ENCODE measurements around the gene BUB1B. TPM values are rescaled to one million over a fixed set of nuclear protein-coding genes. Genes with fewer than 3 reads are reported as not detected.
A peak's percentile ranks its signal among the peaks of the same experiment; 100 is the strongest.
"Not testable (repeated sequence)": the region's sequence is repeated elsewhere in the genome, so short reads cannot be mapped to it uniquely, and the experiment has no call there.

BUB1B gene
- total RNA-seq, 1 experiment from 2014 or later = 83.2 TPM

DNA sequence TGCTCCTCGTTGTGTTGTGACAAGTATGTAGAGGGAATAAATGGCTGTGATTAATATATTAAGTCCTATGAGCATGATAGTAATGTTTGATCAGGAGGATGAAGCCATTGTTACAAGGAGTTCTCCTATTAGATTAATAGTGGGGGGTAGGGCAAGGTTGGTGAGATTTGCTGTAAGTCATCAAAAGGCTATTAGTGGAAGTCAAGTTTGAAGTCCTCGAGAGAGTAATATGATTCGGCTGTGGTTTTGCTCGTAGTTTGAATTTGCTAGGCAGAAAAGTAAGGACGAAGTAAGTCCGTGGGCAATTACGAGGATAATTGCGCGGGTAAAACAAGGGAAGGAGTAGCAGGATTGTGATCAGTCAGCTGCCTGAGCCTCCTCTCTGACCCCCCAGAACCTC, 26.0 kb upstream of the BUB1B start:
- Histone ChIP-seq H3K4ac (ENCODE audit: low read depth, low read length) (no peak overlapping the region), H3K9me3 (ENCODE audit: control insufficient read depth, low read depth, low read length) (no peaks in the 10 kb centered on the region), H2AK5ac (ENCODE audit: insufficient read length, low read length) (no peak overlapping the region), H4K5ac (ENCODE audit: insufficient read length, low read depth, low read length) (no peak overlapping the region), H3K18ac (ENCODE audit: insufficient read length, low read depth, low read length) (no peak overlapping the region), H2AFZ (ENCODE audit: low read length) (no peak overlapping the region), H4K20me1 (ENCODE audit: control insufficient read depth, insufficient read depth, insufficient read length) (no peaks in the 10 kb centered on the region), H3K14ac (ENCODE audit: insufficient read depth, low read length) (no peak overlapping the region), H2BK120ac (ENCODE audit: low read depth, low read length, poor library complexity, severe bottlenecking) (no peak overlapping the region), H2BK20ac (ENCODE audit: low read depth, low read length, poor library complexity, severe bottlenecking) (no peak overlapping the region), H3K23ac (ENCODE audit: insufficient read length, low read depth, low read length) (no peak overlapping the region), H3K4me2 (ENCODE audit: insufficient read depth, insufficient read length, low read length) (no peak overlapping the region), H4K91ac (ENCODE audit: insufficient read length, low read depth, low read length) (no peak overlapping the region), H2BK12ac (ENCODE audit: insufficient read length, low read depth, low read length) (no peak overlapping the region), H3K23me2 (ENCODE audit: insufficient read length, low read depth, low read length, poor library complexity, severe bottlenecking) (no peaks in the 10 kb centered on the region), H3K56ac (ENCODE audit: insufficient read length, low read depth, low read length) (no peak overlapping the region), H3T11ph (ENCODE audit: low read length) (no peak overlapping the region), H3K9ac (ENCODE audit: extremely low read depth, insufficient read length, low read length) (no peak overlapping the region), H3K27ac (ENCODE audit: insufficient read length, low read depth, low read length) (no peak overlapping the region), H3K4me1 (ENCODE audit: insufficient read depth, low read length) (no peaks in the 10 kb centered on the region), H4K8ac (replicated peaks; ENCODE audit: insufficient read length, low read depth, low read length) (no peak overlapping the region), H3K79me1 (ENCODE audit: insufficient read depth, low read depth, low read length, poor library complexity, severe bottlenecking) (no peaks in the 10 kb centered on the region), H3K79me2 (ENCODE audit: insufficient read depth, low read length) (no peaks in the 10 kb centered on the region), H2BK15ac (ENCODE audit: low read depth, low read length) (no peak overlapping the region), H3K27me3 (ENCODE audit: insufficient read depth, low read length) (no peaks in the 10 kb centered on the region), H2BK5ac (ENCODE audit: insufficient read length, low read length) (no peak overlapping the region)
- DNase-seq = no peak
- H3K27me3 Mint-ChIP-seq (ENCODE audit: low read depth) = no peaks in the 10 kb centered on the region
- H3K9me3 Mint-ChIP-seq = no peaks in the 10 kb centered on the region; a peak in 1 of 5 replicates
- H3K36me3 Mint-ChIP-seq (ENCODE audit: insufficient read depth in 1 of 3, low read depth in 3 of 3) = no peaks in the 10 kb centered on the region
- no CpG with 5 or more reads among the region's 9 CpGs for WGBS (ENCODE audit: extremely low coverage, insufficient read length, low lambda C conversion rate)
- no peak overlapping the region for H3K27ac Mint-ChIP-seq
- no peak overlapping the region for H3K4me3 Mint-ChIP-seq
- no peak for TF ChIP-seq CTCF (conservative IDR thresholded peaks at IDR 0.05)
- H3K4me1 Mint-ChIP-seq = peaks cover 8 to 10% of the 10 kb centered on the region in 2 experiments; a peak in 3 of 4 replicates

DNA sequence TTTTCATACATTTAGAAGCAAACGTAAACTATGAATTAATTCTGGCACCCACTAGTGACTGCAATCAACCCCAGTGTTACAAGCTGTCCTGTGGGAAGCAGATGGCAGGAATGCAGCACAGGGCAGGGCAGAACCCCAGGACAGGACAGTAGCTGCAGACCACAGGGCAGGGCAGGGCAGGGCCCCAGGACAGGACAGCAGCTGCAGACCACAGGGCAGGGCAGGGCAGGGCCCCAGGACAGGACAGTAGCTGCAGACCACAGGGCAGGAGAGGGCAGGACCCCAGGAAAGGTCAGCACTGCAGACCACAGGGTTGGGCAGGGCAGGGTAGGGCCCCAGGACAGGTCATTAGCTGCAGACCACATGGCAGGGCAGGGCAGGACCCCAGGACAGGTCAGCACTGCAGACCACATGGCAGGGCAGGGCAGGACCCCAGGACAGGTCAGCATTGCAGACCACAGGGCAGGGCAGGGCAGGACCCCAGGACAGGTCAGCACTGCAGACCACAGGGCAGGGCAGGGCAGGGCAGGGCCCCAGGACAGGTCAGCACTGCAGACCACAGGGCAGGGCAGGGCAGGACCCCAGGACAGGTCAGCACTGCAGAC, 24.9 kb upstream of the BUB1B start:
- H3K27ac Mint-ChIP-seq = peak overlapping the region in 1 of 3 experiments; percentile 85; a peak in 1 of 7 replicates
- not testable (repeated sequence) for H2BK12ac ChIP-seq (ENCODE audit: insufficient read length, low read depth, low read length); H3K9me3 Mint-ChIP-seq

More for the DNA sequence above, 24.9 kb upstream of the BUB1B start:
- H3K36me3 Mint-ChIP-seq (ENCODE audit: insufficient read depth in 1 of 3, low read depth in 3 of 3); H3T11ph ChIP-seq (ENCODE audit: low read length); H3K14ac ChIP-seq (ENCODE audit: insufficient read depth, low read length); H3K18ac ChIP-seq (ENCODE audit: insufficient read length, low read depth, low read length); H3K23ac ChIP-seq (ENCODE audit: insufficient read length, low read depth, low read length); H3K27me3 ChIP-seq (ENCODE audit: insufficient read depth, low read length); H2AFZ ChIP-seq (ENCODE audit: low read length); DNase-seq; H3K27ac ChIP-seq (ENCODE audit: insufficient read length, low read depth, low read length); H2BK120ac ChIP-seq (ENCODE audit: low read depth, low read length, poor library complexity, severe bottlenecking); H3K4me1 ChIP-seq (ENCODE audit: insufficient read depth, low read length); H2BK15ac ChIP-seq (ENCODE audit: low read depth, low read length); H3K23me2 ChIP-seq (ENCODE audit: insufficient read length, low read depth, low read length, poor library complexity, severe bottlenecking); H2BK5ac ChIP-seq (ENCODE audit: insufficient read length, low read length); H3K27me3 Mint-ChIP-seq (ENCODE audit: low read depth); H3K4me2 ChIP-seq (ENCODE audit: insufficient read depth, insufficient read length, low read length); H2BK20ac ChIP-seq (ENCODE audit: low read depth, low read length, poor library complexity, severe bottlenecking); H2AK5ac ChIP-seq (ENCODE audit: insufficient read length, low read length); H3K4ac ChIP-seq (ENCODE audit: low read depth, low read length); H3K4me3 Mint-ChIP-seq; H3K56ac ChIP-seq (ENCODE audit: insufficient read length, low read depth, low read length); H4K8ac ChIP-seq (replicated peaks; ENCODE audit: insufficient read length, low read depth, low read length); H4K91ac ChIP-seq (ENCODE audit: insufficient read length, low read depth, low read length); H3K79me1 ChIP-seq (ENCODE audit: insufficient read depth, low read depth, low read length, poor library complexity, severe bottlenecking); H3K4me1 Mint-ChIP-seq; H3K79me2 ChIP-seq (ENCODE audit: insufficient read depth, low read length); H4K20me1 ChIP-seq (ENCODE audit: control insufficient read depth, insufficient read depth, insufficient read length); H3K9ac ChIP-seq (ENCODE audit: extremely low read depth, insufficient read length, low read length); H3K9me3 ChIP-seq (ENCODE audit: control insufficient read depth, low read depth, low read length); H4K5ac ChIP-seq (ENCODE audit: insufficient read length, low read depth, low read length): not testable (repeated sequence)
- WGBS (ENCODE audit: extremely low coverage, insufficient read length, low lambda C conversion rate) = no CpG with 5 or more reads among the region's 1 CpG

All from H9 (cell line).